Stimulated activated CD8-positive, alpha-beta memory T cell treated with anti-CD3 and anti-CD28 coated beads, Interleukin-12 subunit alpha, Interleukin-12 subunit beta, amount 100 ng/mL, for 1 hour (primary cell): ENCODE measurements around the gene KRT79.

ENCODE experiments used
- DNase-seq: peaks from one replicate; pipeline ENCODE4 v3.0.0-alpha.2; 2020; ENCODE audit warnings: low read depth

The KRT79 gene

DNA sequence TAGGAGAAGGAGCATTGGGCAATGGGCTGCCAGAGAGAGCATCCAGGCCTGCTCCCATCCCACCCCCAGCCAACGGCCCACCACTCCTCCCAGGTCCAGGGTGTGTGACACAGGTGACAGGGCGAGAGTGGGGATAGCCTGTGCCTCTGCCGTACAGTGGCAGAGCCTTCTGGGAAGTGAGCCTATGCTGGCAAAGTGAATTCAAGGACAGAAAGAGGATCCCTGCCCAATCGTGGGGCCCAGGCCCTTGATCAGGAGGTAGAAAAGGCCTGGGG is 553 bp upstream of the KRT79 start:
- DNase-seq: no peak

- no peak for DNase-seq
Measured at GRCh38 chr12:52832985-52833905, 866 bp downstream of the KRT79 start.

GRCh38 chr12:52832451-52832850 is 1.7 kb downstream of the KRT79 start:
- no peak for DNase-seq

DNA sequence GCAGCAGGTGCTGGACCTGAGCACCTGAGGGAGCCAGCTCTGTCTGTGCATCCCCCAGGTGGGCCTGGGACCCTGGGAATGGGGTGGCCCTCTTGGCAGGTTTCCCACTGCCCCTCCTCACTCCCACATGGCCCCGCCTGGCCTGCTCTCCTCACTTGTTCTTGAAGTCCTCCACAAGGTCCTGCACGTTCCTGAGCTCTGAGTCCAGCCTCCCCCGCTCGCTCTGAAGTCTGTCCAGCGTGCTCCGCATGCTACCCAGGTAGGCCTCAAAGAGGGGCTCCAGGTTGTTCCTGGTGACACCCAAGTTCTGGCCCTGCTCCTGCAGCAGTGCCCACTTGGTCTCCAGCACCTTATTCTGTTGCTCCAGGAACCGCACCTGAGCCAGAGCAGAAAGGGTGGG is 2.9 kb downstream of the KRT79 start:
- no peak for DNase-seq

GRCh38 chr12:52829986-52830770 is 3.9 kb downstream of the KRT79 start:
- DNase-seq: no peak

- DNase-seq: no peak
Measured at GRCh38 chr12:52828591-52829021, 5.5 kb downstream of the KRT79 start.

GRCh38 chr12:52828156-52828555 is 6.0 kb downstream of the KRT79 start:
- DNase-seq: no peak

DNA sequence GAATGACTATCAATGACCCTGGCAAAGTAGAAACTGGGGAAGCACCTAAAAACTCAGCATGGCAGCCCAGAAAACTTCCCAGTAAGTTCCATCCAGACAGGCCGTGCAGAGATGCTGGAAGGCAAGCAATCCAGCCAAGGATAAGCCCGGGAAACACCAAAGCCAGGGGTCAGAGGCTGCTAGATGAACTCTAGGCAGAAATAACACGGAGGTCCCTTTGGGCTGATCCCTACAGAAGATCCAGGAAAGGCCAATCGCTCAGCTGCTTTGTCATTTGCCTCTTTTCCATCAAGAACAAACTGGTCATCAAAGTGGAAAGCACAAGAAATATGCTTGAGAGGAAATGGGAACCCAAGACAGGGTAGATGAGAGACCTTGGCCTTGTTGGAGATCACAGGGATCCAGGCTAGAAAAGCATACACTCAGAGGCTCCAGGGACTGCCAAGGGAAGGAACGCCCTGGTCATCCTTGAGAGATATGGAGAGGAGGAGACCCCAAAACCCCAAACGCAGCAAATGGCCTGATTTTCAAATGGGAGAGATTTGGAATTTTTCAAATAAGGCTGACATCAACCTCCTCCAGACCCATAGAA is 6.5 kb downstream of the KRT79 start:
- DNase-seq: no peak

- DNase-seq: no peak
Measured at GRCh38 chr12:52826611-52827498, 7.3 kb downstream of the KRT79 start.

- DNase-seq: no peak
Measured at GRCh38 chr12:52825961-52826360, 8.2 kb downstream of the KRT79 start.

- no peak for DNase-seq
Measured at GRCh38 chr12:52824741-52825410, 9.2 kb downstream of the KRT79 start.

- DNase-seq: no peak
Measured at GRCh38 chr12:52823761-52824450, 10.2 kb downstream of the KRT79 start.

DNA sequence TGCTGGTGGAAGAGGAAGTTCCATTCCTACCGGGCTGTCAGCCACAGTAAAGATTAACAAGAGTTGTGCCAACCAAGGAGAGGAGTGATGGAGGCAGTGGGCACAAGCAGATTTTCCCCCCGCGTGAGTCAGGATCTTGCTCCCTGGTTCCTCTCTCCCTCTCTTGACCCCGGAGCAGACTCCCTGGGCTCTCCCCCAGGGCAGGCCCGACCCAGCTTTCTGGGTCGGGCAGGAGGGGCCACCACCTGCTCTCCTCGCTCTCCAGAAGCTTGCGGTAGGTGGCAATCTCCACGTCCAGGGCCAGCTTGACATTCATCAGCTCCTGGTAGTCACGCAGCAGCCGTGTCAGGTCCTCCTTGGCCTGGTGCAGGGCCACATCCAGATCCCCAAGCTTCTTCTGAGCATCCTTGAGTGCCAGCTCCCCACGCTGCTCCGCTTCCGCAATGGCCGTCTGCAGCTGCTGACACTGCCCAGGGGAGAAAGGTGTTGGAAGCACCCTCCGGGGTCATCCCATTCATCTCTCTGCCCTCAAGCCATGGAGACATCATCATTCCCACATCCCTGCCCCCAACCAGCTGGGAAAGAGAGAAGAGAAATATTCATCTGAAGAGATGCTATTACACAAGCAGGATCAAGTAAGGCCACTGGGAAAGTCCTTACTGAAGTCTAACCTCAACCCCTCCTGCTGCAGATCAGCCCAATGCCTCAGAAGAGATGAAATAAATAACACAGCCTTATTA is 11.2 kb downstream of the KRT79 start:
- no peak for DNase-seq

GRCh38 chr12:52821826-52822660 is 12.1 kb downstream of the KRT79 start:
- no peak for DNase-seq

DNA sequence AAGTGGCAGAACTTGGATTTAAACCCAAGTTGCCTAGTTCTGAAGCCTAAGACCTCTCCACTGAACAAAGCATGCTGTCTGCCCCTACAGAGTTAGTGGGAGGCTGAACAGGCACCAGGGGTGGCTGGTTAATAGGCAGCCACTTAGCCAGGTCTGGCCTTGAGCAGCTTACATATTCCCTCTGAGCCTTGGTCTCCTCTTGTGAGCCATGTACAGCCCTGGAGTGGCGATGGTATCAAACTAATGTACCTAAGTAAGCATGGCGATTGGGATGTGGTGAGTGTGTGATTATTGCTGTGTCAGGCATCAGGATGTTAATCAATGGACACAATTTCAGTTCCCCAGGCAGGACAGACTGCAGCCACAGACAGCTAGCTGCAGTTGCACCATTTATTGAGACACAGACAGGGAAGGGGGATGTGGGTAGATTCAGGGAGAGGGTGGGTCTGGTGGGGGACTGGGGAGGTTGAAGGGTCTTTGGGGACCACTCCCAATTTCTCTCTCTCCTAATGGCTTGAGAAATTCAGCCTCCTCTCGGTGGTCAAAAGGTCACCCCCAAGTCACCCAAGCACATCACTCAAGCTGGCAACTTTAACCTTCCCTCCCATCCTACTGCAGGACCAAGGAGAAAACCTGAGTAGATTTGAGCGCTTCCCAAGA is 12.9 kb downstream of the KRT79 start:
- DNase-seq: no peak

DNA sequence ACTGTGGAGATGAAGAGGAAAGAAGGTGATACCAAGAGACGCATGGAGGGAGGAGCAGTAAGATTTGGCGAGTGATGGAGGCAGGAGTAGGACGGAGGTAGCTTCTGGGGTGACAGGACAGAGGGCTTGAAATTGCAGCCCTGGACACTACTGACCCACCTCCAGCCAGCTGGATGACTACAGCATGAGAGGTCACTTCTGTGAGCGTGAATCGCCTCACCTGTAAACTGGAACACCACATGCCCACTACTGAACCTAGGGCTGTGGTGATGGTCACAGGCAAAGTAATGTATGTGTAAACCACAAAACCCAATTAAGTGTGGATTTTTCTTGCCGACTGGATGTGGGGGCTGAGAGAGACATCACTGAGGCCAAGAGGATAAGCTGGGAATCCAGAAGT is 13.6 kb downstream of the KRT79 start:
- no peak for DNase-seq

DNA sequence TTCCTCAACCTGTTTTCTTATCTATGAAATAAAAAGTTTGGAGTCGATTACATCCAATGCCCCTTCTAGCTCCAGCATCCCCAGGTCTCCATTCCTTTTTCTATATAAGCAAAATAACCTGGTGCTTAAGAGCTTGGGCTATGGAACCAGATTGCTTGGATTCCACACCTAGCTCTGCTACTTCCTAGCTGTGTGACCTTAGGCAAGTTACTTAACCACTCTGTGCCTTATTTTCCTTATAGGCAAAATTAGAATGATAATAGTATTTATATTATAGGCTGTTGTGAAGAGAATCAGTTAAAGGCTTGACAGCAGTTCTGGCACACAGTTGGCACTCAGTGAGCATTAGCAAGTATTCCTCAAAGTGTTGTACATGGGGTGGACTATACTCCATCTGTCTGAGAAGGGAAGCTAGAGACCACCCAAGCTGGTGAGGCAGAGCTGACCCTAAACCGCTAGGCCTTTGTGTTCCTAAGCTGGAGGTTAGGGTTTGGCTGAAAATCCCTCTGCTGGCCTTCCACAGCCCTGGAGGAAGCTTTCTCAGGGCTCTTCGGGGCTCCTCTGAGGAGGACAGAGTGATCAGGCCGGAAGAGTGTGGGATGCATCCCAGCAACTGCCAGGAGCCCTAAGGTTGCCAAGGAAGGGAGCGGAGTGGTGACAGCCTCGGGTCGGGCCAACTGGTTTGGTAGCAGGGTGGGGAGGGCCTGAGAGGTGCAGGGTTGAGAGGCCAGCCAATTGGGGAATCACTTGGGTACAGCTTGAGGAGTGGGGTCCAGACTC is 14.2 kb downstream of the KRT79 start:
- DNase-seq: no peak

GRCh38 chr12:52818887-52819420 is 15.2 kb downstream of the KRT79 start:
- no peak for DNase-seq
